Activated T-helper 1 cell treated with Interleukin-2 at 50 U/mL for 16 hours (primary cell): ENCODE results near the gene NAA35.
"Not testable (repeated sequence)": the region's sequence is repeated elsewhere in the genome, so short reads cannot be mapped to it uniquely, and the experiment has no call there.

ENCODE experiments used
- DNase-seq: peaks from one replicate; pipeline ENCODE4 v3.0.0-alpha.2; 2020; ENCODE audit warnings: low read depth

The NAA35 gene

DNA sequence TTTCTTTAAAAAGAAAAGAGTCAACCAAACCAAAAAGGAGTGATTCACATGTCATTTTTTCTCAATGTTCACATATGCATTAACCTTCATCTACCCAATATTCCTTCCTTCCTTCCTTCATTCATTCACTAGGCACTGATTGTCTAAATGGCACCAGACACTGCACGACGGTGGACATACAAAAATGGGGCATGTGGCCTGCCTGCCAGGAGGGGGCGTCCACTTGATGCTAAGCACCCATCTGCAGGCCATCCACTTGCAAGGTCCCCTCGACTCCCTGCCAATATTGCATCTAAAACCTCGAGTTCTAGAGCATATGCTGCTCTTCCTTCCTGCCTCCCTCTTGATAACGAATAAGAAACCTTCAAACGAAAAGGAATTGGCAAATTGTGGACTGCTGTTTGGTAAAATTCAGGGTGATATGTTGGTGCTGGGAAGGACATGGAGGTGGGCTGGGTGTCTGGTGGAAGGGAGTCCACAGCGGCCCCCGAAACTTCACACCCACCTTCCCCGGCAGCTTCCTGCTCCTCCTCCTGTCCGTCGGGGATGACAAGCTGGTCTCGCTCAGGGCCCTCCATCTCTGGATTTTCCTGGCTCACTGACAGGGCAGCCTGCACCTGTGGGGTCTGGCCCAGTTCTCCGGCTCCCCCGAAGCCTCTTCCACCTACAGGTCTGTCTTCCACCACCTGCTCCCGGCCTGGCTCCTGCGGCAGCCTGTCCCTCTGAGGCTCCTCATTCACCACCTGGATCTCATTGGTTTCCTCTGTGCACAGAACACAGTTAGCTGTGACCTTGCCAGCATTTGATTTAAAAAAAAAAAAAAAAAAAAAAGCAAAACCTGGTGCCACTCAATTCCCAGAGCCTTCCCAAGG is 94.2 kb downstream of the NAA35 start:
- DNase-seq: no peak

DNA sequence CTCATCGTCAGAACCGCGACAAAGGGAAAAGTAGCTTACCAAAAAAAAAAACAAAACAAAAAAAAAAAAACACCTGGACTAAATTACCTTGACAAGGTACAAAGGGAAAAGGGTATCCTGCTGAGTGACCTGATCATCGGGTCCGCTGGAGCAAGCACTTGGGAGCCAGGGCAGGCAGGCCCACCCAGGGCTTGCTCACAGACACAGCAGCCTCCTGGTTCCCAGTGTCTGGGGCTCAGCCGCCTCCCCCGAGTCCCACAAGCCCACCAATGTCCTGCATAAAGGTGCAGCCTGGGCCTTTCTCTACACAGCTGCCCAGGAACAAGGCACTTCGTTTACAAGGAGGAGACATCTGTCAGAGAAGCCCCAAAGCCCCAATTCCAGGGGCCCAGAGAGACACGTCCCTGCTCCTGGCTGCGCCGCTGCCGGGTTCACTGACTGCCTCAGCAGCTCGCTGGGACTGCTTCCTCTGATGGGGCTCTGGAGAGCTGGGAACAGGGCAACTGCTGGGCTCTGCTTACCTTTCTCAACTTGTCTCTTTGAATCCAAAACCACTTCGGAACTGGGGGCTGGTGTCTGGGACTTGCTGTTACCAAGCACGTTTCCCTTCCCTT is 95.0 kb downstream of the NAA35 start:
- no peak for DNase-seq

DNA sequence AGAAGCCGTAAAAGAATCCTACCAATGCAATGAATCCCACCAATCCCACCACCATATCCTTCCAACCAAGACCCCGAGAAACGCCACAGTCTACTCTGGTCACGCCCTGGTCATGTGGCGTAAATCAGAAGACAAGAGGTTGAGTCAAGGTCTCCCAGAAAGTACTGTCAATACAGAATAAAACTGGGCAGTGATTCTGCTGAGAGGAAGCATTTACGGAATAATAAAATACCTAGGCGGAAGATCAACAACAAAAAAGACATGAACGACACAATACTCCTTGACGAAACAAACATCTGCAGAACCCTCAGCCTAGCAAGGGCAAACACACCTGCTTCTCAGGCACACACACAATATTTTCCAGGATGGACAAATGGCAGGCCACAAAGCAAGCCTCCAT is 95.6 kb downstream of the NAA35 start:
- no peak for DNase-seq

DNA sequence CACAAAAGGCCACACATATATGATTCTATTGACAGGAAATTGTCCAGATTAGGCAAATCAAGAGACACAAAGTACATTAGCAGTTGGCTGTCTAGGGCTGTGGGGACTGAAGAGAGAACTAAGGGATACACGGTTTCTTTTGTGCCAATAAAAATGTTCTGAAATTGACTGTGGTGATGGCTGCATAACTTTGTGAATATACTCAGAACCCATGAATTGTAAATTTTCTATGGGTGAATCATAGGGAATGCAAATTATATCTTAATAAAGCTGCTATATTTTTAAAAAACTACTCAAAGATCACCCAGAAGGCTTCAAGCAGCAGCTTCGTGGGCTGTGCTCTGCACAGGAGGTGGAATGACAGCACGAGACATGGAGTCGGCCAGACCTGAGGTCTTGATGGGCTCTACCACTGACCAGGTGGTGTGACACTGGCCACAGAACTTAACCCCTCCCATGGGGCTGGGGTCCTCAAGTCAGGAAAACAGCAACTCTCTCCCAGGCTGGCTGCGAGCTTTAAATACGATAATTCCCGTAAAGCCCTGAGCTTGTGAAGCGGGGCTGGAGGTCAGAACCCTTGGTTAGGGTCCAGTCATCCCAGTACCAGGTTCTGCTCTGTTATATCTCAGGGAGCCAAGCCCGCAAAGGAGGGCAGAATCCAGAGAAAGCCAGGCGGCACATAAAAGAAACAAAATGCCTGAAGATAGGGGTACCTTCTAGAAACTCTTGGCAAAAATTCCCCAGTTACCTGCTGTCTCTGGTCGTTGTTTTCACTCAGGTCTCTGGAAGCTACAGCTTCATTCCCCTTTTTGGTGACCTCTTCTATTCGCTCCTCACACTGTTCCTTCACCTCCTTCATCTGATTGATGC is 99.3 kb downstream of the NAA35 start:
- no peak for DNase-seq

DNA sequence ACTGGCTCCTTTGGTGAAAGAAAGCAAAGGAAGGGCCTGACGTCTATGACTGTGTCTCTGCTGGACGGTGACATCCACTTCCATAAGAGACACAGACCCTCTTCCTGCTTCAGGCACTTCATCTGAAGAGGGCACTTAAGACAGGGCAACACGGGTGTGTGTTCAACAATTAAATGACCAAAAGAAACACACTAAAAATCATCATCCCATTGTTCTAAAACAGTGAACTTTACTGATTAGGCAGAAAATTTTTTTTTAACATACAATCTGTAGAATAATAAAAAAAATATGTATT is 99.9 kb downstream of the NAA35 start:
- DNase-seq: no peak

DNA sequence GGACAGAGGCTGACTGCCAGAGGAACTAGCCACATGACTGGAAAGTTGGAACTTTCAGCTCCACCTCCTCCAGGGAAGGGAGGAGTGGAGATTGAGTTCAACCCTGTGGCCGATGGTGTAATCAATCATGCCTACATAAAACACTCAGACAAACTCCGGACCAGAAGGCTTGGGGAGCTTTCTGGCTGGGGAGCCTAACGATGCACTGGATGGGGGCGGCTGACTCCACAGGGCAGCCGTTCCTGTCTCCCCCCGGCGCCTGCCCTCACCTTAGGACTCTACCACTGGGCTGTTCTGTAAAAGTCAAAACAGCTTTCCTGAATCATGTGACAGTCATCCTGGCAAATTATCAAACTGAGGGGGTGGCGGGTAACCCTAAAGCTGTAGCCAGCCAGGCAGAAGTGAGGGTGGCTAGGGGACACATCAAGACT is 100.4 kb downstream of the NAA35 start:
- DNase-seq: no peak

DNA sequence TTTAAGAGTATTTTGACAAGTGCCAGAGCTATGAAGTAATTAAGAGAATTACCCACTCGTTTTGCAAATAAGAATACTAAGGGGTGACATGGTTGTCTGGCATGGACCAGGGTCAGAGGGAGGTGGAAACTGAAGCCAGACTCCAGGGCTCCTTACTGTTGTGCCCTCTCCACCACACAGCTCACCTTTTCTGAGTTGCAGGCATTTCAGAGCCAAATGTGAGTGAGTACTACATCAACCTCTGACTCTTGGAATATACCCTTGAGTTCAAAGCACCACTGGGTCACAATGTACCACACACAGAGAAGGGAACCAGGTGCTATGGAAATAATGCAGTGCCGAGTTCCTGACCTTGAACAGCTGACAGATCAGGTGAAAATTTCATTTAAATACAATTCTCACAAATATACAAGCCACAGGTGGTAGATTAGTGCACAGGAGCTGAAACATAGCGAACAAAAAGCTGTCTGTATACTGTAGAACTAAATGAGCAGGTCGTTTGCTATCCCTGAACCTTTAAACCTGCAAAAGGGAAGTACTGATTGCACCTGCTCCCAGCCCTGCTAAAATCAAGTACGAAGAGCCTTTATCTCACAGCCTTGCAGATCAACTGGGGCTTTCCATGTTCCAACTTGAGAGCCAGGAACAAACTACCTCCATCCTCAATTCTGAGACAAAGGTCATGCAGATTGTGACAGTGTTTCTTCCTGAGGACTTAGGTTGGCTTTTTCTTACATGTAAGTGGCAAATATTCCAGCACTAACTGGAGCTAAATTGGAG is 101.4 kb downstream of the NAA35 start:
- DNase-seq: no peak

DNA sequence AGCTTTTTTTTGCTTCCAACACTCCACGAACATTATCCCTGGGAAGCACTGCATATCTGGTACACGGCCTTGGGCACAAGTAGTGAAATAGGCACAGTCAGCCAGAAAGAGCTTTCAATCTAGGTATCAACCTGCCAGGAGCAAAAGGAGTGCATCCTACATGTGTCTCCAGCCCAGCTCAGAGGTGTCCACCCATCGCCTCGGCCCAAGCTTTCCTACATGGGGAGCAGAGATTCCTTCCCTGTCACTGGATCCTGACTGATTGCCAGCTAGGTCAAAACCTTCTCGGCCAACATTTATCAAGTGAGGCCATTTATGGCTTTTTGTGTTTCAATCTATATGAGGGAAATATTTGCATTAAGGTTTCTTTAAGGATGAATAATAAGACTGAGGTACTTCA is 102.6 kb downstream of the NAA35 start:
- DNase-seq: no peak

DNA sequence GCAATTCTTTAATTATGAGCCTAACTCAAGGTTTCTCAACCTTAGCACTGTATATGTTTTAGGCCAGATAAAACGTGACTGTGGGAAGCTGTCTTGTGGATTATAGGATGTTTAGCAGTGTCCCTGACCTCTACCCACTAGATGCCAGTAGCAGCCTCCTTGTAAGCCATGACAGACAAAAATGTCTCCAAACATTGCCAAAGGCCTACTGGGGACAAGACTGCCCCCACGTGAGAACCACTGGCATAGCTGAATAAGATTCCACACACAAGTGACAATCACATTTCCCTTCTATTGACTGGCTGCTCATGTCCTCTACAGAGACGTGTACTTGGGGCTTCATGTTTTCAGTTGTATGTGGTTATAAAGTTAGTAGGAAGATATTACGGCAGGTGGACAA is 103.1 kb downstream of the NAA35 start:
- no peak for DNase-seq

DNA sequence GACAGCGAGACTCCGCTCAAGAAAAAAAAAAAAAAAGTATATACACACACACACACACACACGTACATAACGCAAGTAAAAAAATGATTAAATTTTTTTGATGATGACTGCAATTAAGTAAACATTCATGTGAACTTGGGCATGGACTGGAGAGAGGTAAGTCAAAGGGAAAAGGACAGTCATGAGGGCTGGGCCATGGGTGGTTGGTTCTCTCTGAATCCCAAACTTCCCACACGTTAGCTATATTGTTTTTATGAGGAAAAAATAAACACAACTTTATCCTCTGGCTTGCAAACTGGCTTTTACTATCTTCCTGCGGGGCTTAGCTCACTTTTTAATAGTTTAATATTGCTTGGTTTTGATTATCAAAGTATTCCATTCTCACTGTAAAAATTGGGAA is 104.7 kb downstream of the NAA35 start:
- no peak for DNase-seq

DNA sequence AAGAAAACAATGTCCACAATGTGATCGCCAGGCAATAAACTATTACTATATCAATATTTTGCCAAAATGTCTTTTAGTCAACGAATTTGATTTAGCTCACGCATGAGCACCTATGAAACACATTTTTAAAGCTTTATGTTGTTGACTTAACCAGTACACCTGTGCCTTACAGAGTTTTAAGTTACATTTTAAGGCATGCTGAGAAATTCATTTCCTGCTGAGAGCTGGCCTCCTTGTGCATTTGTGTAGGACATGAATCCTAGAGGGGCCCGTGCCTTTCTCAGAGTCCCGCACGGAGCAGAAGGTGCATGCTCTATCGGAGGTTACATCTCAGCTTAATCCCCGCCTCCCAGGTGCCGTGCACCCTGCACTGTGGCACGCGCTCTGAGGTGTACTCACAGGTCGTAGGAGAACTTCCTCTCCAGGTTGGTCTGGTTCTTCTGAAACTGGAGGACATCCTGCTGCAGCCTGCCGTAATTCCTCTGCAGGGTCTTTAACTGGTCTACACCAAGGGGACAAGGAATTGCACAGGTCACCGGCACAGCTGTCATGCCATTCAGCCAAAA is 105.2 kb downstream of the NAA35 start:
- DNase-seq: no peak

DNA sequence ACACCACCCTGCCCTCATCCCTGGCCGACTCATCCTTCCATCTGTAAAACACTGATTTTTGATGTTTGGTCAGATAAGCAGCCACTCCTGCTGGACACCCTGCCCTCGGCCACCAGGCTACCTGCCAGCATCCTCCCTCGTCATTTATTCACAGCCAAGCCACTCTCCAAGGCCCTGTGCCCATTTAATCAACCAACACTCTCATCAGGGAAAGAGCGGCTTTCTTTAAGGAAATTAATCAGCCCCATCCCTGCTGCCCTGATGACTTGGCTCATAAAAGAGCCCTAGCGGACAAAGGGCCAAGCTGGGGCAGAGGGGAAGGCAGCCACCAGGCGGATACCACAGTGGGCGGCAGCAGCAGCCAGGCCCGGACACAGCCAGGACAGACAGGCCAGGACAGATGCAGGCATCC is 106.0 kb downstream of the NAA35 start:
- DNase-seq: no peak

DNA sequence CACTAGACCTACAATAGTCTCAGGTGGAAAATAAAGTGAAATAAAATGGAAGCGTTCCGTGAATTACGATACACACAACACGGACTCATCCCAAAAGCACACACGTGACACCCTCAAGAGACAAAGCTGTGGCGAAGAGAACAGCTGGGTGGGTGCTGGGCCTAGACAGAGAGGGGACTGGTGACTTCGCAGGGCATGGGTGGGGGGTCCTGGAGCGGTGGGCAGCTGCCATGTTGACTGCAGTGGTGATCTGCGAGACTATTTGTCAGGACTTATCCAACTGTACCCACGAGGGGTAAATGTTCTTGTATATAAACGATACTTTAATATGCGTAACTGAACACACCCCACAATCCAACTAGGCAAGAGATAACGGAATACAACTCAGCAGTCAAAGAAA is 106.4 kb downstream of the NAA35 start:
- no peak for DNase-seq

DNA sequence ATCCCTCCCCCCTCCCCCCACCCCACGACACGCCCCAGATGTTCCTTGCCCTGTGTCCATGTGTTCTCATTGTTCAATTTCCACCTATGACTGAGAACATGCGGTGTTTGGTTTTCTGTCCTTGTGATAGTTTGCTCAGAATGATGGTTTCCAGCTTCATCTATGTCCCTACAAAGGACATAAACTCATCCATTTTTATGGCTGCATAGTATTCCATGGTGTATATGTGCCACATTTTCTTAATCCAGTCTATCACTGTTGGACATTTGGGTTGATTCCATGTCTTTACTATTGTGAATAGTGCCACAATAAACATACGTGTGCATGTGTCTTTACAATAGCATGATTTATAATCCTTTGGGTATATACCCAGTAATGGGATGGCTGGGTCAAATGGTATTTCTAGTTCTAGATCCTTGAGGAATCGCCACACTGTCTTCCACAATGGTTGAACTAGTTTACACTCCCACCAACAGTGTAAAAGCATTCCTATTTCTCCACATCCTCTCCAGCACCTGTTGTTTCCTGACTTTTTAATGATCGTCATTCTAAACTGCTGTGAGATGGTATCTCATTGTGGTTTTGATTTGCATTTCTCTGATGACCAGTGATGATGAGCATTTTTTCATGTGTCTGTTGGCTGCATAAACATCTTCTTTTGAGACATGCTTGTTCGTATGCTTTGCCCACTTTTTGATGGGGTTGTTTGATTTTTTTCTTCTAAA is 107.2 kb downstream of the NAA35 start:
- DNase-seq: not testable (repeated sequence)

DNA sequence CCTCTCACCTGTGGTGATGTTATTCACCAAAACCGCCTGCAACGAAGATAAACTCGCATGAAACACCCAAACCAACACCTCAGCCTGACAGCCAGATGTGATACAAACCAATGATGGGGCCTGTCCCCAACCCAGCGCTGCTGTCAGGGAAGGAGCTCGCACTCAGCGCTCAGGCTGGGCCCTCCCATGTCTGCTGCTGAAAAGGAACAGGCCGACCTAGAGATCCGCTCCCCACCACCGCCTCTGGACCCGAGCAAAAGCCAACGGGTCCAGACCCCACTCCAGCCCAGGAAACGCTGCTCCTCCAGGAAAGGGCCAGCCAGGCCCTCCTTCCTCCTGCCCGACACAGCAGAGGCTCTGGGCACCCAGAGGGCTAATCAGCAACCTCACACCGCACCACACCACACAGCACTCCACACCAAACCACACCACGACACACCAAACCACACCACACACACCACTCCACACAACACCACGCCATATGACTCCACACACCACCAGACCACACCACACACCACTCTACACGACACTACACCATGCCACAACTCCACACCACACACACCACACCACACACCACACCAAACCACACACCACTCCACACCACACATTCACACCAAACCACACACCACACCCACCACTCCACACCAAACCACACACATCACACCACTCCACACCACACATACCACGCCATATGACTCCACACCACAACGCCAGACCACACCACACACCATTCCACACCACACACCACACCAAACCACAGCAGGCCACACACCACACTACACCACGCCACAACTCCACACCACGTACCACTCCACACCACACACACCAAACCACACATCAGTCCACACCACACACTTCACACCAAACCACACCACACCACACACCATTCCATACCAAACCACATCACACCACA is 111.9 kb downstream of the NAA35 start:
- DNase-seq: no peak

DNA sequence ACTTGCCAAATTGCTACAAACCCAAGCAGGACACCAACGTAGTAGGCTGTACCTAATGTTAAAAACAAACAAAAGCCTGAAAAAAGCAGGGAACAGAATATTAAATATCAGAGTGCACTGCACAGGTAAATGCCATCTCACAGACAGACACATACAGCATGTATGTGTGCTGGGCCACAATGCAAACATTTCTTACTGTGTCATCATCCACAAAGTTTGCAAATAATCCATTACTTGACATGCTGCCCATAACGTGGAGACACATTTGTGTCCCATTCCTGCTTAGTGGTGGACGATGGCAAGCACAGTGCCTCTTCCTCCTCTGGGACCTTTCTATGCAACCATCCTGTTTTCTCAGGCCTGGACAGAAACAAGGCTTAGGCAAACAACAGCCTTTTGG is 113.7 kb downstream of the NAA35 start:
- no peak for DNase-seq

DNA sequence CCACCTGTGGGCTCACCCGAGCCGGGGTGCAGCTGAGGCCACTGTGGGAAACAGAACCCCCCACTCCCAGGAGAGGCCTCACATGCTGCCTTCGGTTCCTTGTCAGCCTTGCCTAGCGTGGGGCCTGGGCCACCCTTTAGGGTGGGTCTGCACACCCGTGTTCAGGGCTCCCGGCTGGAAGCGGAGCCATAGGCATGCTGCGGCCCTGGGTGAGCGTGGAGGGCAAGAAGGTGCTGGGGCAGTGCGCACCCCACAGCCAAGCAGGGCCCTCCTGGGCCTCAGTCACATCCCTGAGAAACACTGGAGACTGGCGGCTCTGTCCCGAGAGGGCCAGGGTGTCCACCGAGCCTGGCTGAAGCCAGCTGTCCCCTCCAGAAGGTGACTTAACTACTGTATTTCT is 116.5 kb downstream of the NAA35 start:
- no peak for DNase-seq

DNA sequence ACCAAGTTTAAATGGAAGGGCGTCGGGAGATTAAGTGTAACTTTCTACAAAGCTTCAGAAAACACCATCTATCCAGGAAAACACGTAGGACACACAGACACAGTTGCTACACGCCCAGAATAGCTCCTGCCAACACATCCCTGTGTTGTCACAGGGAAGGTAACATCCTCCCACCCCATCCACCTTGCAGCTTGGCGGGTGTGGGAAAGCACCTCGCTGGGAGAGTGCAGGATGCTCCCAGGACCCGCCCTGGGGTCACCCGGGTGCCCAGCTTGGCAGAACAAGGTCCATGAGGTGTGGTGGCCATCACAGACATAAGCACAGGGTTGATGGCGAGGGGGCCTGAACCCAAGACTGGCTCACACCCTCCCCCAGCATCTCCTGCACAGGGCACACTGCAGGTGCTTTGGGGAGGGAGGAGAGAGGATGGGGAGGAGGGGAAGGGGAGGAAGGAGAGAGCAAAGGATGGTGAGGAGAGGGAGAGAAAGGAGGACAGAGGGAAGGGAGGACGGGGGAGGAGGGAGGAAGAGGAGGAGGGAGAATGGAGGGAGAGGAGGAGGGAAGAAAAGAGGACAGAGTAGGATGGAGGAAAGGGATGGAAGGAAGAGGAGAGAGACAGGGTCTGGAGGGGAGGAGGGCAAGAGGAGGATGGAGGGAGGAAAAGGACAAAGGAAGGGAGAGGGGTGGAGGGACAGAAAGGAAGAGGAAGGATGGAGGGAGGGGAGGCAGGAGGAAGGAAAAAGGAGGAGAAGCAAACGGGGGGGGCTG is 121.2 kb downstream of the NAA35 start:
- no peak for DNase-seq
